Hepatocyte (in vitro differentiated cells): ENCODE measurements around the gene DUSP14. TPM values are rescaled to one million over a fixed set of nuclear protein-coding genes. Genes with fewer than 3 reads are reported as not detected.

Source experiments
- DNase-seq: peaks from one replicate; pipeline ENCODE4 v3.0.0-alpha.2; 2016; ENCODE audit warnings: low spot score
- H2AFZ ChIP-seq: fragments of 200-600 bp; sonication (generic); 2 replicates; pipeline ENCODE4 v1.6.0; 2016; ENCODE audit warnings: antibody characterized with exemption, mild to moderate bottlenecking
- H3K27ac ChIP-seq: fragments of 200-600 bp; sonication (generic); 2 replicates; pipeline ENCODE4 v1.5.1; 2016; ENCODE audit warnings: mild to moderate bottlenecking
- H3K27me3 ChIP-seq: fragments of 200-600 bp; sonication (generic); 2 replicates; pipeline ENCODE4 v1.6.1; 2016
- H3K36me3 ChIP-seq: fragments of 200-600 bp; sonication (generic); replicated peaks from 2 replicates; pipeline ENCODE4 v1.5.1; 2016; ENCODE audit warnings: low read depth; ENCODE audit not compliant: insufficient read depth
- H3K4me1 ChIP-seq: fragments of 200-600 bp; sonication (generic); 2 replicates; pipeline ENCODE4 v1.5.1; 2016; ENCODE audit warnings: mild to moderate bottlenecking, moderate library complexity; ENCODE audit not compliant: insufficient read depth
- H3K4me2 ChIP-seq: fragments of 200-600 bp; sonication (generic); 2 replicates; pipeline ENCODE4 v1.6.0; 2016
- H3K4me3 ChIP-seq: fragments of 200-600 bp; sonication (generic); 2 replicates; pipeline ENCODE4 v1.5.1; 2016; ENCODE audit warnings: mild to moderate bottlenecking
- H3K79me2 ChIP-seq: fragments of 200-600 bp; sonication (generic); 2 replicates; pipeline ENCODE4 v1.6.0; 2017; ENCODE audit warnings: mild to moderate bottlenecking
- H3K9me2 ChIP-seq: fragments of 200-600 bp; sonication (generic); replicated peaks from 2 replicates; pipeline ENCODE4 v1.6.0; 2017; ENCODE audit warnings: mild to moderate bottlenecking; ENCODE audit not compliant: insufficient read depth
- H3K9me3 ChIP-seq: fragments of 200-600 bp; sonication (generic); 2 replicates; pipeline ENCODE4 v1.5.1; 2016; ENCODE audit warnings: low read depth, mild to moderate bottlenecking
- H4K20me1 ChIP-seq: fragments of 200-600 bp; sonication (generic); 2 replicates; pipeline ENCODE4 v1.6.0; 2016; ENCODE audit warnings: mild to moderate bottlenecking; ENCODE audit not compliant: insufficient read depth, poor library complexity, severe bottlenecking
- EZH2 ChIP-seq: fragments of 200-600 bp; sonication (generic); IDR thresholded peaks from 2 replicates; pipeline ENCODE4 v1.6.1; 2016; ENCODE audit warnings: antibody characterized with exemption, mild to moderate bottlenecking, borderline replicate concordance
- EZH2phosphoT487 ChIP-seq: fragments of 200-600 bp; sonication (generic); IDR thresholded peaks from one replicate; pipeline ENCODE4 v1.6.1; 2018; ENCODE audit warnings: antibody characterized with exemption, mild to moderate bottlenecking, low read depth, moderate library complexity; ENCODE audit not compliant: unreplicated experiment, severe bottlenecking
- WGBS: methylation state at CpG from one replicate; pipeline ENCODE4 v1.1.6; 2016; ENCODE audit warnings: low lambda C conversion rate; ENCODE audit errors: missing lambda C conversion rate; 5-methylcytosine and 5-hydroxymethylcytosine counted together
- polyA plus RNA-seq: library from polyadenylated mRNA; unstranded; fragments of >200 nt; fragmentation: Nextera tagmentation; extraction: Ambion mirVana; gene quantifications from 2 replicates; pipeline ENCODE4 v1.2.1, GENCODE V29; 2016
- total RNA-seq: library from RNA; depleted of rRNA; stranded (reverse); fragments of >200 nt; gene quantifications from 2 replicates; pipeline ENCODE4 v1.2.3, GENCODE V29; 2014
- TF ChIP-seq, protein P1 (sequence below): fragments of 200-600 bp; sonication (generic); IDR thresholded peaks from 2 replicates; pipeline ENCODE4 v1.5.1; 2016; ENCODE audit warnings: antibody characterized with exemption, mild to moderate bottlenecking; ENCODE audit not compliant: poor library complexity

Gene DUSP14
- total and polyA plus RNA-seq, 2 experiments from 2014 or later, result 28.8 to 33.3 TPM

DNA sequence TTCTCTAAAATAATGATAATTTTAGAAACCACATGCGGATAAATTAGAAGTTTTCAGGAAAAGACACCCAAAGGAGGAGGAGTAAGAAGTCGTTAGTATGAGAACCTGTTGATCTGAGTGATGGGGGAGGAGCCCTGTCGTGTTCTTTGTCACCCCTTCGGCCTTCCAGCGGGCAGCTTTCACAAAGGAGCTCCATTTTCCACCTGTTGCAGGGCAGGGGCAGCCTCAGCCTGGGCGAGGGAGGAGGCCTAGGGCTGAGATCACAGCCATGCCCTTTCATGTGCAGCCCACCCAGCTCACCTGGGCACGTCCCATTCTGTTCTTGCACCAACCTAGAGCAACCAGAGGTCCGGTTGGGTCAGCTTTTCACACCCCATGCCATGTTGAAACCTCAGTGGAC lies 5.3 kb downstream of the DUSP14 start:
- peaks cover 15% of the 10 kb centered on the region for H3K4me1 ChIP-seq
- WGBS, result 69% methylated on average over 8 of the region's 8 CpGs
- TF ChIP-seq, protein P1, sequence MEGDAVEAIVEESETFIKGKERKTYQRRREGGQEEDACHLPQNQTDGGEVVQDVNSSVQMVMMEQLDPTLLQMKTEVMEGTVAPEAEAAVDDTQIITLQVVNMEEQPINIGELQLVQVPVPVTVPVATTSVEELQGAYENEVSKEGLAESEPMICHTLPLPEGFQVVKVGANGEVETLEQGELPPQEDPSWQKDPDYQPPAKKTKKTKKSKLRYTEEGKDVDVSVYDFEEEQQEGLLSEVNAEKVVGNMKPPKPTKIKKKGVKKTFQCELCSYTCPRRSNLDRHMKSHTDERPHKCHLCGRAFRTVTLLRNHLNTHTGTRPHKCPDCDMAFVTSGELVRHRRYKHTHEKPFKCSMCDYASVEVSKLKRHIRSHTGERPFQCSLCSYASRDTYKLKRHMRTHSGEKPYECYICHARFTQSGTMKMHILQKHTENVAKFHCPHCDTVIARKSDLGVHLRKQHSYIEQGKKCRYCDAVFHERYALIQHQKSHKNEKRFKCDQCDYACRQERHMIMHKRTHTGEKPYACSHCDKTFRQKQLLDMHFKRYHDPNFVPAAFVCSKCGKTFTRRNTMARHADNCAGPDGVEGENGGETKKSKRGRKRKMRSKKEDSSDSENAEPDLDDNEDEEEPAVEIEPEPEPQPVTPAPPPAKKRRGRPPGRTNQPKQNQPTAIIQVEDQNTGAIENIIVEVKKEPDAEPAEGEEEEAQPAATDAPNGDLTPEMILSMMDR, result no peak
- no peak for TF ChIP-seq EZH2
- no peak for TF ChIP-seq EZH2phosphoT487
- H4K20me1 ChIP-seq, result no peaks in the 10 kb centered on the region
- H3K4me3 ChIP-seq, result no peak overlapping the region
- H3K36me3 ChIP-seq, result no peaks in the 10 kb centered on the region
- no peaks in the 10 kb centered on the region for H3K27me3 ChIP-seq
- H3K4me2 ChIP-seq, result no peak overlapping the region
- H3K79me2 ChIP-seq, result peaks cover 85% of the 10 kb centered on the region
- DNase-seq, result no peak
- H3K27ac ChIP-seq, result no peak overlapping the region
- H3K9me3 ChIP-seq, result no peaks in the 10 kb centered on the region
- H3K9me2 ChIP-seq, result no peaks in the 10 kb centered on the region
- no peak overlapping the region for H2AFZ ChIP-seq

DNA sequence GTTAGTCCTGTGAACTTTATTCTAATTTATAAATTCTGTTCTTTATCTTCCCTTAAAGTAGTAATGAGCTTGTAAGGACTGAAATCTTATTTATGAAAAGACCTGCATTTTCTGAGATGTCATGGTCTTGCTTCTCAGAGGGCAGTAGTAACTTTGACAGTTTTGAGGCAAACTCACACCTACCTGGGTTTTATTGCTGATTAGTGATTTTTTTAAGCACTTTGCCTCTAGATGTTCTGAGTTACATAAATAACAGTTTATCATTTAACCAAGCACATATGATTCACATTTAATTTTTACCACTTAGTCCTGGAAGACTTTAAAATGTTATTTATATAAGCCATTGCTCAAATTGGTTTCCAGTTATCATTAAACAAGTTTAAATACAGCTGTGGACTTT lies 10.7 kb downstream of the DUSP14 start:
- Histone ChIP-seq H3K36me3 (no peaks in the 10 kb centered on the region), H3K4me2 (no peak overlapping the region), H3K79me2 (peaks cover 89% of the 10 kb centered on the region), H3K4me3 (no peak overlapping the region), H3K27ac (no peak overlapping the region), H3K9me3 (no peaks in the 10 kb centered on the region), H3K27me3 (no peaks in the 10 kb centered on the region), H4K20me1 (no peaks in the 10 kb centered on the region), H3K4me1 (peaks cover 8% of the 10 kb centered on the region), H3K9me2 (no peaks in the 10 kb centered on the region), H2AFZ (no peak overlapping the region)
- no peak for DNase-seq
- TF ChIP-seq EZH2phosphoT487 (no peak), EZH2 (no peak)
- TF ChIP-seq, protein P1, result no peak

DNA sequence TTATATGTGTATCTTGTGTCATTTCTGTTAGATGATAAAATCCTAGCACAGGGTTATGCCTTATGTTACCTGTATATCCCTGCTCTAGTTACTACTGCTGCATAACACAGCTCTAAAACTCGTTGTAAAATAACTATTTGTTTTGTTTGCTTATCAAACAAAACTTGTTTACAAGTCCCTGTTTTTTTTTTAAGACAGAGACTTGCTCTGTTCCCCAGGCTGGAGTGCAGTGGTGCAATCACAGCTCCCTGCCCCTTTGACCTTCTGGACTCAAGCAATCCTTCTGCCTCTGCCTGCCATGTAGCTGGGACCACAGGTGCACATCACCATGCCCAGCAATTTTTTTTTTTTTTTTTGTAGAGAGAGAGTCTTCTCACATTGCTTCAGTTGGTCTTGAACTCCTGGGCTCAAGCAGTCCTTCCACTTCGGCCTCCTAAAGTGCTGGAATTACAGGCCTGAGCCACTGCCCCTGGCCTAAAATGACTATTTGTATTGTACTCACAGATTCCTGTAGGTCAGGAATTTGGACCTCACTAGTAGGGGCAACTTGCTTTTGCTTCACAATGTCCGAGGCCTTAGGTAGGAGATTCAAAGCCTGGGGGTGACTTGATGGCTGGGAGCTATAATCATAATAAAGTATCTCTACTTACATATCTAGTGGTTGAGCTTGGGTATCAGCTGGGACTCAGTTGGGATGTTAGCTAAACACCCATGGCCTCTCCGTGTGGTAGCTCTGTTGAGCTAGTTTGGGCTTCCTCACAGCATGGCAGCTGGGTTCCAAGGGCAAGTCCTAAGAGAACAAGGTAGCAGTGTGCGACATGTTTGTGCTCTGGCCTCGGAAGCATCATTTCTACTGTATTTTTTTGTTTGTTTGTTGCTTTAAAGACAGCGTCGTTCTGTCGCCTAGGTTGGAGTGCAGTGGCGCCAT lies 12.6 kb downstream of the DUSP14 start:
- H3K36me3 ChIP-seq, result no peaks in the 10 kb centered on the region
- H3K9me2 ChIP-seq, result no peaks in the 10 kb centered on the region
- no peak for DNase-seq
- H2AFZ ChIP-seq, result no peak overlapping the region
- peaks cover 8% of the 10 kb centered on the region for H3K4me1 ChIP-seq
- no peaks in the 10 kb centered on the region for H3K27me3 ChIP-seq
- H3K27ac ChIP-seq, result no peak overlapping the region
- H3K4me3 ChIP-seq, result no peak overlapping the region
- TF ChIP-seq EZH2 (no peak), EZH2phosphoT487 (no peak)
- TF ChIP-seq, protein P1, result no peak
- no peak overlapping the region for H3K4me2 ChIP-seq
- peaks cover 87% of the 10 kb centered on the region for H3K79me2 ChIP-seq
- no peaks in the 10 kb centered on the region for H3K9me3 ChIP-seq
- 90% methylated on average over 10 of the region's 10 CpGs for WGBS
- no peaks in the 10 kb centered on the region for H4K20me1 ChIP-seq
